HL-60/S4 treated with retinoic acid at 250 ng/mL for 4 days and 3 days (cell line): ENCODE results near the gene UTP25.
"Not testable (repeated sequence)": the region's sequence is repeated elsewhere in the genome, so short reads cannot be mapped to it uniquely, and the experiment has no call there.

Source experiments
- in situ Hi-C: fragments of 300-500 bp; cut with MboI; formaldehyde crosslinking; loops from 2 replicates; pipeline ENCODE4 v1.7.0; 2022; ENCODE audit warnings: low sequenced_read_pairs

The UTP25 gene

GRCh38 chr1:209870151-209870831, 42.5 kb downstream of the UTP25 start:
- in situ Hi-C loops: no loop called here

- in situ Hi-C loops: no loop called here
These were observed 43.2 kb downstream of the UTP25 start for GRCh38 chr1:209871006-209871405.

DNA sequence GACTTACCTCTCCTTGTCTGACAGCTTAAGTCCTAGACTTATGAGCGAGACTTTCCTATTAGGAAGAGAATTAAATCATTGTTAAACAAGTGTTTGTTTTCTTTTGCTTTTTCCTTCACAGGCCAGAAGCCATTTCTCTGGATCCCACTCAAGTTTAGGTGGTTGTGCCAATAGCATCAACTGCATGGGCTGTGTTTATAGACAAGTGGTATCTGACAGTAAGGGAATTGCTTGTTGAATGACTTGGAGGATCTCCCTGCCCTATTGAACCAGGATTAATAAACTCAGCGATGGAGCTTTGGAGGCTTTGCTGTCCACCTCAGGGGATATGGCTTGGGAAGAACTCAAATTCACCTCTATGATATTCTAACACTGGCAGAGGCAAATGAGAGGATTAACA, 43.7 kb downstream of the UTP25 start:
- in situ Hi-C loops: no loop called here

DNA sequence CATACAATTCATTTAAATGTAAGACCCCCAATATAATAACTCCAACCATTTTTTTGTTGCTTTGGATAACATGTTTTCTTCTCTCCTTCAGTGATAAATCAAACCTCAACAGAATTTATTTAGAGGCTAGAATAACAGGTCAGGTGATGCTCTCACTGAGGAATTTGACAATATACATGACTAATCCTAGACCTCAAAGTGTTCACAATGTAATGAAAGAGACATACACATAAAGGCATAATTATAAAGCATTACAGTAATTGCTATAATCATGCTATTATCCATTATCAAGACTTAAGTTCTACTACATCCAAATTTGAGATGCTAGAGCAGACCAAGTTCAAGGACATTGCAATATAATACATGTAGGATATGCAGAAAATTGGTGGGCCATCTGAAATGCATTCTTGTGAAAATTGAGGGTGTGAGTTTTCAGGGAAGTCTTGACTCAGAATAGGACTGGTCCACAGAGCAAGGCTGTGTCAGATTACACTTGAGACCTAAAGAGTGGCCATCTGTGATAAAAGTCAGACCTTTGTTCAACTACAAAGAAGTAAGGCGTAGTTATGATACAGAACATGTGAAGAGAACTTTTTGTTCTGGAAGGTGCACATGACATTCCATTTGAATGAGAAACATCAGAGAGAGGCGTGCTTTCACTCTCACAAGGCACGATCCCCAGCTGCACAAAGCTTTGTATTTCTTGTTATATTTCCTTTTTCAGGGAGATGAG, 45.5 kb downstream of the UTP25 start:
- in situ Hi-C loops: no loop called here

- in situ Hi-C loops: no loop called here
These were observed 47.7 kb downstream of the UTP25 start for GRCh38 chr1:209875515-209875914.

GRCh38 chr1:209876078-209876800, 48.5 kb downstream of the UTP25 start:
- in situ Hi-C loops: no loop called here

DNA sequence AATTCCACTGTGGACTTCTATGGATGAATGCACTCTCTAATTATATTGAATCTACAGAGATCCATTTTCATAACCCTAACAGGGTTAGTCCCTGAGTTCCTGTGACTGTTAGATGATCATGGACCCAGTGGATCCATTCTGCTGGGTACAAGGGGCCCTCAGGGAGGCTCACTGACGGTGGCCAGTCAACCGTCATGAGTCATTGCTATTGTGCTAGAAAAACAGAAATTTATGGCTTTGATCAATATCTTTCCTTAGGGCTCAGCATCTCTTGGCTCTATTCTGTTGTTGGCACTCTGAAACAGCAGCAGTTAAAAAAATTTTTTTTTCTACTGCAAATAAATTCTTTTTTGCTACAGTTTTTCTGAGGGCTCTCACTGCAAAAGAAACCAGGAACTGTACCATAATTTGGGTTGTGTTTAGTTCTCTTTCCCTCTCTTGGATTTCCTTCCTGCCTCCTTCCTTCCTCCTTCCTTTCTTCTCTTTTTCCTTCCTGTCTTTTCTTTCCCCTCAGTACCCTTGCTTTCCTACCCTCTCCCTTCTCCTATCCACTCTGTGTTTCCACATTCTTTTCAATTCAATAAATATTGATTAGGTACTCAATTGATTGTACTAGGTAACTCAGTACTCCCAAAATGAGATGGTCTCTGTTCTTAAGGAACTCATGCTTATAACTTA, 49.5 kb downstream of the UTP25 start:
- in situ Hi-C loops: no loop called here

- in situ Hi-C loops: no loop called here
These were observed 51.2 kb downstream of the UTP25 start for GRCh38 chr1:209878964-209879363.

- in situ Hi-C loops: no loop called here
These were observed 51.8 kb downstream of the UTP25 start for GRCh38 chr1:209879539-209879938.

DNA sequence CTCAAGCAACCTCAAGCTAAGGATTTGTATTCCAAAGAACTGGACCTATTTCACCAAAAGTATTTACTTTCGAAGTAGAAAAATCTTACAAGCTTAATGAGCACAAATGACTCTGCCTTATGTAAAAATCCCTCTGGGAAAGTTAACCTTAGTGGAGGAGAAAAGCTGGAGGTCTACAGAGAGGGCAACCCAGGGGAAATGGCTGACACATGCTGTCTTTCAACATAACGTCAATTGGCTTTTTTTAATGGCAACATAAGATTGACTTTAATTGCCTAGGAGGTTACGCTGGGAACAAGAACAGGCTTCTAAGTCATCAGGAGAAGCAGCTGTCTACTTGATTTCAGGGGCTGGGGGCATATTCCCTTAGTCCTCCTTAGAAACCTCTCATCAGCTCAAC, 52.3 kb downstream of the UTP25 start:
- in situ Hi-C loops: no loop called here

- in situ Hi-C loops: no loop called here
These were observed 53.8 kb downstream of the UTP25 start for GRCh38 chr1:209881619-209882018.

DNA sequence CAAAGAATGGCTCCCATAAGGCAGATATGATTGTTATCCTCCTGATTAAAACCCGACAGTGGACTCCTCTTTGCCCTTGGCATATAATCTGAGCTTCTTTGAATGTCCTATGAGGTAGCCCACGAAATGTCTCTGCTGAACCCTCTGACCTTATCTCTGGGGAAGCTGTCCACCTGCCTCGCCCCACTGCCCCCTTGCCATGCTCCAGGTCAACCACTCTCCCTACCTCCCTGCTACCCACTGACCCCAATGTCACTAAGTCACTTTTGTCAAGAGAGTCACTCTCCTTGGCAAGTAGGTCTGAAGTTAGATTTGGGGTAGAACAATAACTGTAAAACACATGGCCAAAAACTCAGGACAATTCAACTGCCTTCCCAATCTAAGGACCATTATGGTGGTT, 54.5 kb downstream of the UTP25 start:
- in situ Hi-C loops: no loop called here

DNA sequence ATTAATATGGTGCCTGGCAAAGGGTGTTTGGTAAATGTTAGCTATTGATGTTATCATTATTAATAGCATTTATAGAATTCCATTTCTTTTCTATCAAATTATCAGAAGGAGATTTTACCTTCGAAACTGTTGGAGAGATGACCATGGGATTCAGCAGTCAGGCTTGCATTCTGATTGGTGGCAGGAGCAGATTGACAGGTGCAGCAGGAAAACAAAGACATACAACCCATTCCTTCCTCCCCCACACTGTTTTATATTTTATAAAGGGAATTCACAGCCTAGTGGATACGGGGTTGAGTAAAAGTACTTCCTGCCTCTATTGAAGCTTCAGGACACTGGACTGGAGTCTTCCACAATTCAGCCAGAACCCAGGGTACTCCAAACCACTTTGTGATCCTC, 55.2 kb downstream of the UTP25 start:
- in situ Hi-C loops: no loop called here

DNA sequence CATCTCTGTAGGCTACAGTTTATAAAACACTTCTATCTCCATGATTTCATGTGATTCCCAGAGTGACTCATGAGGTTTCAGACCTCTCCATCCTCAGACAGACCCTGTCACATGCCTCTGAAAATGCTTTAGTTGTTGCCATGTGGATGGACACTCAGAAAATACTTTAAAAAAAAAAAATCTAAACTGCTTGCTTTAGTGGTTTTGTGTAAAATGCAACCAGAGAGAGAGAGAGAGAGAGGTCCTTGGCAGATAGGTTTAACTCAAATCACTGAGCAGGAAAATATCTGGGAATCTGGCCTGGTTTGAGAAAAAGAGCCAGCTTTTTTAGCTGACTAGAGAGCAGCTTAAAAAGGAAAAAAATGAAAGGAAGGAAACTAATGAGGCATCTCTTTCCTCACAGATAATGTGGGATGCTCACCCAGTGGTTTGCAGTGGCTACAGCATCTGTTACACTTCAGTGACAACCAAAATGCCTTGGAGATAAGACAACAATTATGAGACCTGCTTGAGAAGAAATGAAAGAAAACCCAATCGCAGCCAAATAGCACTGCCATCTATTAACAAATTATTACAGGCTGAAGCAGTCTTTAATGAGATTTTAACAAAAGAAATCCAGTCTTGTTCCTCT, 55.7 kb downstream of the UTP25 start:
- in situ Hi-C loops: no loop called here

GRCh38 chr1:209884249-209884648, 56.5 kb downstream of the UTP25 start:
- in situ Hi-C loops: no loop called here

- in situ Hi-C loops: no loop called here
These were observed 56.9 kb downstream of the UTP25 start for GRCh38 chr1:209884665-209885117.

DNA sequence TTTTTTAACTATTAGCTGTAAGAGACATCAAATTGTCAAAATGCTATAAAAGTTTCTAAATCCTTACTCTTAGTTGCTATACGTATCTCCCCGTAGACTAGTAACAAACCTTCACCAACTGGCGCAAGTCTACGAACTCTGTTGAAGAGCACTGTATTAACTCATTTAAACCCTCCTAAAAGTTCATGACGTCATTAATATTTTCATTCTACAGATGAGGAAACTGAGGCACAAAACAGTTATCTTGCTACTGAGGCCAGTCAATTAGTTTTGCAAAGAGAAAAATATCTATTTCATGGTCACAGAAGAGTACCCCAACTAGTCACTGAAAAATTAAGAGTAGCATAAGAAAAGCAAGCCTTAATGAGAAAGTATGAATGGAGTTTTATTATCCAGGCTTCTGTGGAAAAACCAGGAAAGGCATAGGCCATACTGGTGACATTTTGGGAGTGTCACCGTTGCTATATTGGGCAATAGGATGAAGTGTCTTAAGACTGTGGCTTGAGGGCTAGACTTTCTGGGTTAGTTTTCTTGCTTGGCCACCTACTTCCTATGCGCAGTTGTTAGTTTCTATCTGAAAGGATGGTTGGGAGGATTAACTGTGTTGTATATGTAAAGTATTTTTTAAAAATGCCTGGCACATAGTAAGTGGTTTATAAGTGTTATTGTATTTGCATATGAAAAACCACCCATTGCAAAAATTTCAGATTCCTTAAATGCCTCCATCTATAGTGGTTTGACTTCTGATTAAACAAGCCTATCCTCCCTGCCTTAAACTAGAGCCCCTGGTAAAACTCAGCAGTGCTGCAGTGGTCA, 57.8 kb downstream of the UTP25 start:
- in situ Hi-C loops: no loop called here

GRCh38 chr1:209886219-209886536, 58.4 kb downstream of the UTP25 start:
- in situ Hi-C loops: no loop called here

GRCh38 chr1:209888291-209889076, 60.7 kb downstream of the UTP25 start:
- in situ Hi-C loops: not testable (repeated sequence)

DNA sequence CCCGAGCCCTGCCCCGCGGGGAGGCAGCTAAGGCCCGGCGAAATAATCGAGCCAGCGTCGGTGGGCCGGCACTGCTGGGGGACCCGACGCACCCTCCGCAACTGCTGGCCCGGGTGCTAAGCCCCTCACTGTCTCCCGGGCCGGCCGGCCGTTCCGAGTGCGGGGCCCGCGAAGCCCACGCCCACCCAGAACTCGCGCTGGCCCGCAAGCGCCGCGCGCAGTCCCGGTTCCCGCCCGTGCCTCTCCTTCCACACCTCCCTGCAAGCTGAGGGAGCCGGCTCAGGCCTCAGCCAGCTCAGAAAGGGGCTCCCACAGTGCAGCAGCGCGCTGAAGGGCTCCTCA, 61.3 kb downstream of the UTP25 start:
- in situ Hi-C loops: no loop called here
